ENCODE data around the gene AGBL3. TPM values are rescaled to one million over a fixed set of nuclear protein-coding genes. Genes with fewer than 3 reads are reported as not detected.

AGBL3 gene
- total RNA-seq, 1 donor from 2014 or later, result 8.8 TPM

GRCh38 chr7:135156290-135156689 is 170.0 kb downstream of the AGBL3 start:
- no peak overlapping the region for H3K27ac Mint-ChIP-seq
- no peak for DNase-seq (ENCODE audit: low spot score, unreplicated experiment)
- H3K9me3 Mint-ChIP-seq (ENCODE audit: low read depth), result peaks cover 42% of the 10 kb centered on the region
- peaks cover 39% of the 10 kb centered on the region for H3K36me3 Mint-ChIP-seq (ENCODE audit: insufficient read depth)
- H3K27me3 Mint-ChIP-seq, result no peaks in the 10 kb centered on the region
- H3K4me3 Mint-ChIP-seq (ENCODE audit: low read depth), result no peak overlapping the region
- TF ChIP-seq CTCF (IDR thresholded peaks at IDR 0.05; ENCODE audit: unreplicated experiment), result no peak
- H3K4me1 Mint-ChIP-seq (ENCODE audit: low read depth), result peaks cover 17% of the 10 kb centered on the region

GRCh38 chr7:135158141-135158655 is 171.9 kb downstream of the AGBL3 start:
- Mint-ChIP-seq H3K27ac (no peak overlapping the region), H3K4me1 (ENCODE audit: low read depth) (peaks cover 19% of the 10 kb centered on the region), H3K36me3 (ENCODE audit: insufficient read depth) (peaks cover 51% of the 10 kb centered on the region), H3K27me3 (no peaks in the 10 kb centered on the region), H3K9me3 (ENCODE audit: low read depth) (peaks cover 45% of the 10 kb centered on the region), H3K4me3 (ENCODE audit: low read depth) (no peak overlapping the region)
- no peak for DNase-seq (ENCODE audit: low spot score, unreplicated experiment)
- no peak for TF ChIP-seq CTCF (IDR thresholded peaks at IDR 0.05; ENCODE audit: unreplicated experiment)

- peaks cover 49% of the 10 kb centered on the region for H3K36me3 Mint-ChIP-seq (ENCODE audit: insufficient read depth)
Observed at GRCh38 chr7:135158874-135159273, 172.6 kb downstream of the AGBL3 start.

GRCh38 chr7:135159359-135160085 is 173.2 kb downstream of the AGBL3 start:
- Mint-ChIP-seq H3K9me3 (ENCODE audit: low read depth) (peaks cover 34% of the 10 kb centered on the region), H3K27me3 (no peaks in the 10 kb centered on the region), H3K27ac (peak overlapping the region; percentile 14), H3K36me3 (ENCODE audit: insufficient read depth) (peaks cover 50% of the 10 kb centered on the region), H3K4me1 (ENCODE audit: low read depth) (peaks cover 19% of the 10 kb centered on the region), H3K4me3 (ENCODE audit: low read depth) (no peak overlapping the region)
- no peak for DNase-seq (ENCODE audit: low spot score, unreplicated experiment)
- TF ChIP-seq CTCF (IDR thresholded peaks at IDR 0.05; ENCODE audit: unreplicated experiment), result no peak

More at GRCh38 chr7:135158874-135159273, 172.6 kb downstream of the AGBL3 start:
- no peak for TF ChIP-seq CTCF (IDR thresholded peaks at IDR 0.05; ENCODE audit: unreplicated experiment)
- peaks cover 41% of the 10 kb centered on the region for H3K9me3 Mint-ChIP-seq (ENCODE audit: low read depth)
- no peaks in the 10 kb centered on the region for H3K27me3 Mint-ChIP-seq
- no peak for DNase-seq (ENCODE audit: low spot score, unreplicated experiment)
- no peak overlapping the region for H3K4me3 Mint-ChIP-seq (ENCODE audit: low read depth)
- H3K4me1 Mint-ChIP-seq (ENCODE audit: low read depth), result peaks cover 19% of the 10 kb centered on the region
- H3K27ac Mint-ChIP-seq, result no peak overlapping the region

- TF ChIP-seq CTCF (IDR thresholded peaks at IDR 0.05; ENCODE audit: unreplicated experiment), result no peak
- Mint-ChIP-seq H3K4me3 (ENCODE audit: low read depth) (no peak overlapping the region), H3K4me1 (ENCODE audit: low read depth) (peaks cover 19% of the 10 kb centered on the region), H3K9me3 (ENCODE audit: low read depth) (peaks cover 27% of the 10 kb centered on the region), H3K27me3 (no peaks in the 10 kb centered on the region), H3K27ac (peak overlapping the region; percentile 14), H3K36me3 (ENCODE audit: insufficient read depth) (peaks cover 52% of the 10 kb centered on the region)
- DNase-seq (ENCODE audit: low spot score, unreplicated experiment), result no peak
Observed at GRCh38 chr7:135160098-135160857, 174.0 kb downstream of the AGBL3 start.
